Brain pericyte (primary cell): ENCODE results near the gene CDC42EP4.

Source experiments
- DNase-seq: peaks from one replicate; pipeline ENCODE4 v3.0.0-alpha.2; 2012; ENCODE audit warnings: low read depth, low spot score

Gene CDC42EP4

GRCh38 chr17:73301369-73301768 lies 10.4 kb downstream of the CDC42EP4 start:
- DNase-seq = no peak

DNA sequence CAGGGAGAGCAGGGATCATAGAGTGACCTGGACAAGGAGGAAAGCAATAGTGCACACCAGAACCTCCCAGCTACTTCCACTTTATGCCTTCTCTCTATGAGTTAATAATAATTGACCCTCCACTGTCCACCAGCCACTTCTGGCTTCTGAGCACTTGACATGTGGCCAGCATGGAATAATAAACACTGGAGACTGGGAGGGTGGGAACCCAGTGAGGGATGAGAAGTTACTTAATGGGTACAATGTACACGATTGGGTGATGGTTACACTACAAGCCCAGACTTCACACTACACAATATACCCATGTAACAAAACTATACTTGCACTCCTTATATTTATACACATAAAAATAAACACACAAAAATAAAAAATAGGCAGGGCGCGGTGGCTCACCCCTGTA lies 11.4 kb downstream of the CDC42EP4 start:
- no peak for DNase-seq

- DNase-seq = no peak
These were observed 13.6 kb downstream of the CDC42EP4 start for GRCh38 chr17:73297934-73298861.

DNA sequence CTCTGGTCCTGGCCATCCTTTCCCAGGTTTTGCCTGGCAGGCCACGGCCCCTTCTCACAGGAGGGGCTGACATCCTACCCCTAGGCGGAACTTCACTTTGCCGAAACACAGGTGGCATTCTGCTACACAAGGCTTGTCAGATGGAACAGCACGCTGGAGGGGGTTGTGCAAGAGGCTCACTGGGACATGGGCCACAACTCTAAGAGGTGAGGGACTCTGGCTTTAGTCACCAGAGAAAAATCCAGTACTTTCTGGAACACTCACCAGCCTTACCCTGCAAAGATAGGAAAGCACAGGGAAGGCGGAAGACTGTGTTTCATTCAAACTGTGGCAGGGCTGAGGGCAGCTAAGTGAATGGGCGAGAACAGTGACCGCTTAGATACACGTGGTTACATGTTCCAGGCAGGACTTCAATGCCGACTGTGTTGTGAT lies 18.3 kb downstream of the CDC42EP4 start:
- no peak for DNase-seq

DNA sequence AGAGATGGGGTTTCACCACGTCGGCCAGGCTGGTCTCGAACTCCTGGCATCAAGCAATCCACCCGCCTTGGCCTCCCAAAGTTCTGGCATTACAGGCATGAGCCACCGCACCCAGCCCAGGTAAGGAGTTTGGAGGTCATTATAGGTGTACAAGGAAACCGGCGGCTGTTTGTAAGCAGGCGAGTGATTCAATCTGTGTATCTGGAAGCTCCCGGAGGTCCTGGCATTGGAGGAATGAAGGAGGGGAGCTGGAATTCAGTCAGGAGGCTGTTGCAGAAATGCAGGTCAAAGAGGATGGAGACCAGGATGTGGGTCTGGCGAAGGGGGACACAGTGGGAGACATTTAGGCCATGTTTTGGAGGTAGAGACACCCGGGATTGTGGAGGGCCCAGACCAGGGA lies 18.8 kb downstream of the CDC42EP4 start:
- no peak for DNase-seq

DNA sequence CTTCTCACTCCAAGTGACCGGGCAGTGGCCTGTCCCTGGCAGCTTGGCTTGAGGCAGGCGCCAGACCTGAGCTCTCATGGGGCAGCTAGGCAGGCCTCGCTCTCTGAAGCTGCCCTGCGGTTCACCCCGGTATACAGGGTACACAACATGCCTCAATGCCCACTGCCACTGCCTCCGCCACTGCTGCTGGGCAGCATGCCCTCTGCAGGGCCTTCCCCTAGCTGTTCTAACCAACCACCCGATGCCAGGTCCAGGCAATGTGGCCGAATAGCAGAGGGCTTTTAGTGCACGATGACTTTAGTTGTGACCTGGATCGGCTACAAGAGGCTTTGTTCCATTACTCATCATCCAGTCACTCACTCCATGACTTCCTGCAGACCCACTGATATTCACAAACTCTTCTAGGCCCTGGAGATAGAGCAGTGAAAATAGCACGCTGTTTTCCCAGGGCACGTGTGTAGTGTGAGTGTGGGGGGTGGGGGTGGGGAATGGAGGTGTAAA lies 19.7 kb downstream of the CDC42EP4 start:
- no peak for DNase-seq

DNA sequence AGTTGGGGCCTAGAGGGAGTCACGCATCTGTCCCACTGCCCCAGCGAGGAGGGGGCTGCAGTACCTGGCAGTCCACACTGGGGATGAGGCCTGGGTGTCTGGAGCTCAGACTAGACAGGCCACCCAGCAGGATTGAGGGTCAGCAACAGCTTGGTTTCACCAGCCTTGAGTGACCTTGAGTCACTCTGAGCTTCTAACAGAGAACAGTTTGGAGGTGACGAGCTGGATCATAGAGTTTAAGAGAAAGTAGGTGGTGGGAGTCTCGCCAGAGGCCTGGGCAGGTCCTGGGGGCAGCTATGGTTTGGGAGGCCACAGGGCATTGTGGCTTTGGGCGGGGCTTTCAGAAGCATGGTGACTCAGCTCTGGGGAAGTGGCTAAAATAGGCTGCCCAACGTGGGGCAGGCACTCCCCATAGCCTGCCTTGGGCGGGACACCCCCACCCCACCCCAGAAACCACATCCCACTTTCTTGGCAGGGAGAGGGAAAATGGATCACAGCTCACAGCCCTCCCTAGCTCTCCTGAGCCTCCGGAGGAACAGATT lies 20.5 kb downstream of the CDC42EP4 start:
- DNase-seq = no peak

DNA sequence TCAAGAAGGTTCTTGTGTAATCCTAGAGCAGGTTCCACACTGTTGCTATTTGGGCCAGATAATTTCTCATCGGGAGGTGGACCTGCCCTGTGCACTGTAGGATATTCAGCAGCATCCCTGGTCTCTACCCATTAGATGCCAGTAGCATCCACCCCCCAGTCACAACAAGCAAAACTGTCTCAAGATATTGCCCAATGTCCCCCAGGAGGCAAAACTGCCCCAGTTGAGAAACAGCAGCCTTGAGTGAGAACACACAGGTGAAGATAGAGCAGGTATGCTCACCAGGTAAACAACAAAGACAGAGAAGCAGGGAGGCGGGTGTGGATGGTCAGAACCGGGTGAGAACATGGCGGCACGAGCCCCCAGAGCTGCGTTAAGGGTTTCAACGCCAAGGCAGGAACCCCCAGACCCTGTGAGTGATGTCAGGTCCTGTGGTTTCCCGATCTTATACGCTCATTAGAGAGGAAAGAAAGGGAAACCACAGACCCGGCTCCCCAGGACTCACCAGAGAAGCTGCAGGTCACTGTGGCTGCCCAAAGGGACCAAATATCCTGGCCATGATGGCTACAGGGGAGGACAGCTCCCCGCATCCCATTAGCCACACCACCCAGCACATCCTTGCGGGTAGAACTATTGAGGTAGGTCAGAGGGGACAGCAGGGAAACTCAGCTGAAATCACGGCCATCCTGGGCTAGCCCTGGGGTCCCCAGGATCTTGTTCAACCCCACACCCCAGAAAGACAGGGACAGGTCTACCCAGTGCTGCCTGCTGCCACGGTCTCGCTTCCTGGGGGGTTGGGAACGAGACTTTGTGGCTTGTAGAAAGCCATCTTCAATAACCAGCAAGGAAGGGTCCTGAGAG lies 21.2 kb downstream of the CDC42EP4 start:
- DNase-seq = no peak

DNA sequence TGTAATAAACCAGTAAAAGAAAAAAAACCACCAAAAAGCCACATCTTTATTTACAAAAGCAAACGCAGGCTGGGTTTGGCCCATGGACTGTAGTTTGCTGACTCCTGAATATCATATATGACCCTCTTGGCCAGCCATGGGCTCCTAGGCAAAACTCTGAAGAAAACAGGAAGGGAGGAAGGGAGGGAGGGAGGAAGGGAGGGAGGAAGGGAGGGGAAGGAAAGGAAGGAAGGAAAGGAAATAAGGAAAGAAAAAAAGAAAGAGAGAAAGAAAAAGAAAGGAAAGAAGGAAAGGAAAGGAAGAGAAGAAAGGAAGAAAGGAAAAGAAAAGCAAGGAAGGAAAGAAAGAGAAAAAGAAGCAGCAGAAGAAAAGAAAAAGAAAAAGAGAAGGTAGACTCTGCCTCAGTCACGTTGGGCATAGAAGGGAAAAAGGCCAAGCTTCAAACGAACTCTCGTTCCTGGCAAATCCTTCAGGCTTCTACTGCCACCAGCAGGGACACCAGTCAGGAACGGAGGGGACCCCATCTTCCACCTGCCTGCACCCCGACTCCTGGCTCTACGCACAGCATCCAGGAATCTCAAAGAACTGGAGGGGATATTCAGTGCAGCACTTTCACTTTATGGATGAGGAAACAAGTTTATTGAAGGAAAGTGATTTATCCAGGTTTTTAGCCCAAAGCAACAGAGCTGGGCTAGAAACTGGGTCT lies 22.1 kb downstream of the CDC42EP4 start:
- DNase-seq = no peak

GRCh38 chr17:73288534-73289302 lies 23.1 kb downstream of the CDC42EP4 start:
- no peak for DNase-seq

GRCh38 chr17:73286863-73287296 lies 24.9 kb downstream of the CDC42EP4 start:
- DNase-seq = no peak

GRCh38 chr17:73285916-73286862 lies 25.6 kb downstream of the CDC42EP4 start:
- no peak for DNase-seq

GRCh38 chr17:73285603-73285908 lies 26.2 kb downstream of the CDC42EP4 start:
- no peak for DNase-seq

GRCh38 chr17:73284906-73285602 lies 26.7 kb downstream of the CDC42EP4 start:
- DNase-seq = no peak

- no peak for DNase-seq
These were observed 27.4 kb downstream of the CDC42EP4 start for GRCh38 chr17:73284354-73284753.

DNA sequence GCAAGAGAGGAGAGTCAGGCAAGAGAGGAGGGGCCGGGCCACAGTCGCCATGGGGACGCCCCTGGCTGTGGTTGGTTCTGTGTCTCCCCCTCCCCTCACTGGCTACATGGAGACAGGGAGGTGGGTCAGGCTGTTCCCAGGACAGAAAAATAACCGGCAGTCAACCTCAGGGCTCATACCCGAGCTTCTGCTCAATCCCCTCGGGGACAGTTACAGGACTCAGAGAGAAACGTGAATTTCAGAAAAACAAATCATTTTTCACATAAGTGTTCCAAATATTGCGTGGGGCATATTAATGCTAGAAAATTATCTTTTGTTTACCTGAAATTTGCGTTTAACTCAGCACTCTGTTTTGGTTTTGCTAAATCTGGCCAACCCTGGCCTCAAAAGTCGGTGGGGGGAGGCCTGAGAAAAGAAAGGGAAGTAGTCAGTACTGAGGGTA lies 27.9 kb downstream of the CDC42EP4 start:
- DNase-seq = no peak

DNA sequence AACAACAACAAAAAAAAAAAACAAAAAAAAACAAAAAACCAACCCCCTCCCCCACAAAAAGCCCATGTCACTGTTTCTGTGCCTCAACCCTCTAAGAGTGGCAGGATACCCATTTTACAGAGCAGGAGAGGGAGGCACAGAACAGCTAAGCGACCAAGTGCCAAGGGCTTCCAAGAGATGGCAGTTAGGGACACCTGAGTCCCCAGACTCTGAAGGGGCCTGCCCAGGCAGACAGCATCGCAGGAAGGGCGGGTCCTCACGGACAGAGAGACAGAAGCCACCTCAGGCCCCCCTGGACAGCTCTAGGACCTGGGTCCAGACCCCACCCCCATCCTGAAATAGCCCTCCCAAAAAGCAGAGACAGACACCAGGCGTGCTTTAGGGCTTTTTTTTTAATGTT lies 28.6 kb downstream of the CDC42EP4 start:
- no peak for DNase-seq

- DNase-seq = no peak
These were observed 29.2 kb downstream of the CDC42EP4 start for GRCh38 chr17:73282629-73283028.

DNA sequence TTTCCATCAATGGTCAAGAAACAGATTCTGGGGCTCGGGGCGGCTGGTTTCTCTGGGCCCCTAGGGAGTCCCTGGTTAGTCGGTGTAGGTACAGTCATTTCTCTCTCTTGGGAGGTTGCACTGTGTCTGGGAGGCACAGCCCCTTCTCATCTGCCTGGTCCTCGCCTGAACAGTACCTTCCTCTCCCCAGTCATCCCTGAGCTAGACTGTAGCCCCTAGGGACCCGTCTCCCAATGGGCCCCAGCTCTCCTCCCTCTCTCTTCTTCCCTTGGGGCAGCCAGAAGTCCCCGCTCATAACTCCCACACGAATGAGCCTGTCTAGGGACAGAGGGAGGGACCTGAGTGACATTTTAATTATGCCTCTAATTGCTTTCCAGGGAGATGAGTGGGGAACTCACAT lies 29.9 kb downstream of the CDC42EP4 start:
- DNase-seq = no peak
